ENCODE data around the gene RAB11FIP4.

The RAB11FIP4 gene

DNA sequence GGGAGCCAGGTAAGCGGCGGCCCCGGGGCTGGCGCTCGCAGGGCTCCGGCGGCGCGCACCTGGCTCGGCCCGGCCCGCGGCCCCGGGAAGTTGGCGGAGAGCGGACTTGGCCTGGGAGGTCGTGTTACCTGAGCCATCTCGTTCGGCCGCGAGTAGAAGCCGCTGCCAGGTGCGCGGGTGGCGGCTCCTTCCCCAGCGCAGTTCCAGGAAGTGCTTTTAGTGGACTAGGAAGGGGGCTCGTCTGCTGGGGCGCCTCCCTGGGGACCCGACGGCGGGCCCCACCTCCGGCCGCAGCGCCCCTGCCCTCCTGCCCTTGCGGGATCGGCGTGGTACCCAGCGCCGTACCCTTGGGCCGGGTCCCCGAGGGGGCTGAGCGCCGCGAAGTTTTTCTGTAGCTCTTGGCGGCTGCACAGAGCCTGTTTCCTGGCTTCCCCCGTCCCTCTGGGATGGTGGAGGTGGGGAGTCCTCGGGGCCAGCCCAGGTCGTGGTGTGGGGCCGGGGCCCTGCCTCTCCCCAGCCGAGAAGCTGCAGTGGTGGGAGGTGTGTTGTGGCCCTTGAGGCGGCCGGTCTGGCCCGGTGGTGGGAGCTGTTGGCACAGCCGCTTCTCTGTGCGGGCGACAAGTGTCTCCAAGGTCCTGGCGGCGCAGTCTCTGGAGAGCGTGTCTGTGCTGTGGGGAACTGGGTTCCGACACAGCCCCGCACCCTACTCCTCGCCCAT is 96.9 kb downstream of the RAB11FIP4 start:
- FAIRE-seq, result no peak

DNA sequence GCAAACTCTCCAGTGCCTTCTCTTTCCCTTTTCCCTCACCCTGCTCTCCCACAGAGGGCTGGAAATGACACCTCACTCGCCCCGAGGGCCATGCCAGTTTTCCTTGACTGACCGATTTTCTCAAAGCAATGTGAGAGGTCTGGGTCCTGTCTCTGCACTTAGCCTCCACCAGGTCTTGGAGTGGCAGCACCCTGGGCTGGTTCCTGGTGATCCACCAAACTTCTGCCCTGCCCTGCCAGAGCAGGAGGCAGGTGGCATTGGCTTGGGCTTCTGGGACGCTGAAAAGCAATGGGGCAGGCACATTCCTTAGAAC is 97.5 kb downstream of the RAB11FIP4 start:
- no peak for FAIRE-seq

GRCh38 chr17:31489295-31490018 is 98.0 kb downstream of the RAB11FIP4 start:
- FAIRE-seq, result no peak

DNA sequence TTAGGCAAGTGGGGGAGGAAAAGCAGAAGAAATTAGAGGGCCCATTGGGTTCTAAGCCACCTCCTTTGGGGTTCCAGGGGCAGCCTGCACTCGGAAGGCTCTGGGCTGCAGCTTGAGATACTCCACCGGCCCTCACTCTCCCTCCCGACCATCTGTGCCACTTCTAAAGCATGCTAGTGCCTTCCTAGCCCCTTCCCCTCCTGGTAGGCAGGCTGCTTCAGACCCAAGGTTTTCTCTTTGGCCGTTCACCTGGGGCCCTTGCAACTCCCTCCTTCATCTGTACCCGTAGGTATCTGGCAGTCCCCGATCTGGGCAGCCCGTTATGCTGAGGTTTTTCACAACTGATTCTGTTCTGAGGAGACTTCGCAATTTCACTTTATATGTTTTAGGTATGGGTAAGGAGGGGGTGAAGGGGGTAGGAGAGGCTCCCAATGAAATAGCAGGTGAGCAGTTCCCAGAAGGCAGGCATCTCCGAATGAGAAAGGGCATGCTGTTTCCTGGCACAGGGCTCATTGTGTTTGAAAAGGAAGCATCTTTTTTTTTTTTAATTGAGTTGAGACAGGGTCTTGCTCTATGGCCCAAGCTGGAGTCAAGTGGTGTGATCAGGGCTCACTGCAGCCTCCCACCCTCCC is 98.7 kb downstream of the RAB11FIP4 start:
- no peak for FAIRE-seq

DNA sequence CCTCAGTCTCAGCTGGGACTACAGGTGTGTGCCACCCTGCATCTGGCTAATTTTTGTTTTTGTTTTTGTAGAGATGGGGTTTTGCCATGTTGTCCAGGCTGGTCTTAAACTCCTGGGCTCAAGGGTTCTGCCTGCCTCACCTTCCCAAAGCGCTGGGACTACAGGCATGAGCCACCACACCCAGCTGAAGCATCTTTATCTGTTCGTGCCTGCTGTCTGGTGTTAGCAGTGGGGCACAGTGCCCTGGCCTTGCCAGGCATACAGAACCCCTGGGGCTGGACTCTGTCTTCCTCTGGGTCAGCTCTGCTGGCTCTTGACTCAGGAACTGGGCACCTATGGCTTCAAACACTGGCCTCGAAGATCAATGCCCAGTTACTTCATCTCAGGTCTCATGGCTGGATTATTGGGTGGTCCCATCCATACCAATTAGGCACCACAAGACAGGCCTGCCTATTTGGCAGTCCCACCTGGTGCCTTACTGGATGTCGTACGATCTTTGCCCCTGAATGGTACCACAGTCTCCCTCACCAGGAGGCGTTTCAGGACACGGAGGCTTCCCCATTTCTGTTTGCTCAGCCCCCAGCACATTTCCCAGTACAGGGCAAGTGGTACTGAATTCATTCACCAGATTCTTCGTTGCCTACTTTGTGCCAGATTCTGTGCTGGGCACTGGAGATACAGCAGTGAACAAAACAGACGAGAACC is 99.3 kb downstream of the RAB11FIP4 start:
- no peak for FAIRE-seq

DNA sequence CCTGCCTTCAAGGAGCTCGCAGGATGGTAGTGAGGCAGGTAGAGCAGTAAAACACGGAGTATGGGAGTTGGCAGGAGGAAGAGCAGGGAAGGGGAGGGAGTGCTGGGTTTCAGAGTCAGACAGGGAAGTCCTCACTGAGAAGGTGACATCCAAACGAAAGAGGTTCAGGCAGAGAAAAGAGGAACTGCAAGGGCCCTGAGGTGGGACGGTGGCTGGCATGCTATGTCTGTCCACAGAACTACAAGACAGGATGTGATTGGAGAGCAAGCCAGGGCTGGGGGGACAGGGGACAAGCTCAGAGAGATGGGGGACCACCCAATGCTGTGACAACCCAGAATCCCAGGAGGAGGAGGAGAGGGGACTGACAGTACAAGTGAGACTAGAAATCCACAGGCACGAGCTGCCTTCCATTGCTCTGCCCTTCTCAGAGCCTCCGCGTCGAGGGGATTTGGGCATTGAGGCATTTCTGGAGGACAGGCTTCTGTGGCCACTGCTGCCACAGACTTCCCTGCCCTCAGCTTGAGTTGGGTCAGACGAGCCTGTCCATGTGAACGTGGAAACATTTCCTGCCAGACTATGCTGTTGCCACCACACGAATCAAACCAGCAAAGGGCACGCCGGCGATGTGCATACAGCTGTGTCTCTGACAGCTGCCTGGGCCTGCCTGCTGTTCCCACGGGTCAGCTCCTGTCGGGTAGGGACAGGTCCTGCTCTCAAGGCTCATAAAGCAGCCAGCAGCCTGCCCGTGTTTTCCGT is 100.1 kb downstream of the RAB11FIP4 start:
- FAIRE-seq, result no peak

- FAIRE-seq, result no peak
Observed at GRCh38 chr17:31492206-31492605, 100.7 kb downstream of the RAB11FIP4 start.

DNA sequence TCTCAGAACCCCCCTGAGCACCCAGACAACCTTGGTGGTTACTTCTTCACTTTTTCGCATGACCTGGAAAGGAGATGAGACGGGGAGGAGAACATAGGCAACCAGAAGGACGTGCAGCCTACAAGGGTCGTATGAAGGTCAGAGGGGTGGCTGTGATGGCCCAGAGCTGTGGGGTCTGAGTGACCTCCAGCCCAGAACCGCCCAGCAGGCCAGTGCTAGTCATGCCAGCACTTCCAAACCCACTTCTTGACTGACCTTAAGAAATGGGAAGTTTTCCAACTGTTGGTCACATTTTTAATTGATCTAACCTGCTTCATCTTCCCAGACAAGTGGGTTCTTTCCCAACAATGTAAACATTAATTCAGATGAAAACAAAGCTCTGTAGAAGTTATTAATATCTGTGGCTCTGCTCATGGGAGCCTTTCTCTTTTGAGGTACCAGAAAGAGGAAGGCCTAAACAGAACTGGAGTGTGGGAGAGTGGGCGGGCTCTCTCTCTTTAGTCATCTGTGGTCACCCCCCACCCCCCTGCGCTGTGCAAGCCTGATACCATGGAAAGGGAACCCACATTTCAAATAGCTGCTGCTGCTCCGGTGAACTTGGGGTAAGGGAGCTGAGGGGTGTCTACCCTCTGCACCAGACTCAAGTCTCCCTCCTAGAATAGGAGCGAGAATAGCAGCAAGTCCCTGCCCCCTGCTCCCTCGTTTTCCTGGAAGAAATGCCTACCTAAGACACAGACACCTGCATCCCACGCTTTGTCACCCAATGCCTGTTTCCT is 101.6 kb downstream of the RAB11FIP4 start:
- no peak for FAIRE-seq

DNA sequence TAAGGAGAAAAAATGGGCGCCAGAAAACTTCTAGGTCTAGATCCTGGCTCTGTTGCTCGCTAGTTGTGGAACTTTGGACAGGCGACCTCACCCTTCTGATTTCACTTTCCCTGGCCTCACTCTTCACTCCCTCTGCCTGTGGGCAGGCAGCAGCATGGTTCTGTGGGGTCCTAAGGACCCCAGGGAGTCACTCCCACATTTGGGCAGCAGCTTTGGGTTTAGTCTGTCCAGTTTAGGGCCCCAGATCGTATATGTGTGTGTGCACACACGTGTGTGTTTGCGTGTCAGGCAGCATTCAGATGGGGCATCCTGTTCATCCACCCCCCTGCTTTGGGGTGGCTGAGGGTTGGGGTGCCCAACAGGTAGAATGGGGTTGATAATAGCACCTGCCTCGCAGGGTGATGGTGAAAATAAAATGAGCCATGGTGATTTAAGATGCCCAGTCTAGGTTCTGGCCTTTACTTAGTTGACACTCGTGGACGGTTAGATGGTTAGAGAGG is 102.2 kb downstream of the RAB11FIP4 start:
- no peak for FAIRE-seq

DNA sequence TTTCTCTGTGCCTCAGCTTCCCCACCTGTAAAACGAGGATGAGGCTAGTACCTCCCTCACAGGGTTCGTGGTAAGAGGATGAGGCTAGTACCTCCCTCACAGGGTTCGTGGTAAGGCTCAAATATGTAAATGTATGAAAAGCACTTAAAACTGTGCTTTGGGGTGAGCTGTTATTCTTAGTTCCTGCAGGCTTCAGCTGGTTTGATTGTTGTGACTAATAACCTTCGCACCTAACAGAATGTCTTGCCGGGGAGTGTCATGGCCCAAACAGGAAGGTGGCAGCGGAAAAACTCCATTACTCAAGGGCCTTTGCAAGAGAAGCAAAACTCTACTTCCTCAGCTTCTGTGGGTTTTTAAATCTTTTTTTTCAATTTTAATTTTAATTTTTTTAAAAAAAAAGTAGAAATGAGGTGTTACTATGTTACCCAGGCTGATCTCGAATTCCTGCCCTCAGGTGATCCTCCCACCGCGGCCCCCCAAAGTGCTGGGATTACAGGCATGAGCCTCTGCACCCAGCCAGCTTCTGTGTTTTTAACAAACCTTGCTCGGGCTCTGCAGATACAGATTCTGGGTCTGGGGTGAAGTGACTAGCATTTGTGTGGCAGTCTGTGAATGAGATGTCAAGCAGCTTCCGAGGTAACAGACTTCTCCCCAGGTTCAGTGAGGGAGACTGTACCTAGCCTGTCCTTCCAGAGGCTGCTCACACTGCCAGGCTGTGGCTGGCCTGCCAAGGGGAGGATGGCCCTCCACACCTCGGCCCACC is 103.0 kb downstream of the RAB11FIP4 start:
- FAIRE-seq, result no peak

DNA sequence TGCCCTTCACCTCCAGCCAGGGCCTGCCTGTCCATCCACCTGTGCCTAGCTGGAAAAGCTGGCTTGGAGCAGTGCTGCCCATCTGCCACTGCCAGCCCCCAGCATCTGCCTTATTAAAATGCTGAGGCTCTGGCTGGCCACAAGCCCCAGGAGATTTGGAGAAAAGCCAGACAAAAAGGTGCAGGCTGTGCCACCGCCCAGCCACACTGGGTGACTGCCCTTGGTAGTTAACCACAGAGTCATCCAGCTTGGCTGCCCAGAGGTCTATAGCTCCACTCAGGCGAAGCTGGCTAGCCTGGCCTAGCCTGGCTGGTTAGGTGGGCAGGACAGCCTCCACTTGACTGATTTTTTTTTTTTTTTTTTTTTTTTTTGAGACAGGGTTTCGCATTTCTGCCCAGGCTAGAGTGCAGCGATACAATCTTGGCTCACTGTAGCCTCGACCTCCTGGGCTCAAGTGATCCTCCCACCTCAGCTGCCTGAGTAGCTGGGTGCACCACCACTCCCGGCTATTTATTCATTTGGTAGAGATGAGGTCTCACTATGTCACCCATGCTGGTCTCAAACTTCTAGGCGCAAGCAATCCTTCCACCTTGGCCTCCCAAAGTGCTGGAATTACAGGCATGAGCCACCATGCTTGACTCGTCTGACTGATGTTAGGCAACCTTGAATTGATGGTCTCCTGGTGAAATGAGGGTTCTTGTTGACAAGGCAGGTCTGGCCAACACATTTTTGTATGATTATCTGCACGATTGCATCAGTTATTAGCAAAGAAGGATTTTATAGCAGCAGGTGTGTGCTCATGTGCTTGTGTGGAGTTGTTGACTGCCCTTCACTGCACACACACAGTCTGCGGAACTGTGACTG is 103.8 kb downstream of the RAB11FIP4 start:
- no peak for FAIRE-seq

DNA sequence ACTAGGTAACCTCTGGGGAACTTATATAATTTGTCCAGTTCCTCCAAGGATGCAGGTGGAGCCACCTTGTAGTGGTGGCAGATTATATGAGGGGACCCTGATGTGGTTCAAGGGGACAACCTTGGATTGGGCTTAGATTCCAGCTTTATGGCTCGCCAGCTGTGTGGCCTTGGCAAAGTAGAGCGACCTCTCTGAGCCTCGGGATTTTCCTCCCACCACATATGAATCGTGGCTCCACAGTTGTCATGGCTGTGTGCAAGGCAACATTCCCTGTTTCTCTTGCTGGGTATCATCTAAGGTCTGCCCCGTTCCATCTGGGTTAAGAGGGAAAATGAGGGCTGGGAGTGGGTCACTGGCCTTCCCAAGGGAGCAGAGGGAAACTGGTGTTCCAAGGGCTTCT is 104.6 kb downstream of the RAB11FIP4 start:
- FAIRE-seq, result no peak

- FAIRE-seq, result no peak
Observed at GRCh38 chr17:31496601-31497000, 105.1 kb downstream of the RAB11FIP4 start.

DNA sequence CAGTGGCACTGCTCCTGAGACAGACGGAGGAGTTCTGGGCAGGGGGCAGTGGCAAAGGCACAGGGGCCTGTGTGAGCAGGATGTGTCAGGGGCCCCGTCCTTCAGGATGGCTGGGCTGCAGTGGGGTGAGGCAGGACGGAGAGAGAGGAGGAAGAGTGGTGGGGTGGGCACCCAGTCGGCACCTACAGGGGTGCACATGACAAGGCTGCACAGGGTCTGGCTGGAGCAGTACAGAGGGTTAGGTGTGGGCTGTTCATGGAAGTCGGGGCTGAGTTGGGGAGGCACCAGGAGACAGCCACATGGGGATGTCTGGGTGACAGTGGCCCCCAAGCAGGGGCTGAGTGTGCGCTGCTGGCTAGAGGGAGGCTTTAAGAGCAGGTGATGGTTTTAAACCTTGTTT is 106.0 kb downstream of the RAB11FIP4 start:
- FAIRE-seq, result no peak

DNA sequence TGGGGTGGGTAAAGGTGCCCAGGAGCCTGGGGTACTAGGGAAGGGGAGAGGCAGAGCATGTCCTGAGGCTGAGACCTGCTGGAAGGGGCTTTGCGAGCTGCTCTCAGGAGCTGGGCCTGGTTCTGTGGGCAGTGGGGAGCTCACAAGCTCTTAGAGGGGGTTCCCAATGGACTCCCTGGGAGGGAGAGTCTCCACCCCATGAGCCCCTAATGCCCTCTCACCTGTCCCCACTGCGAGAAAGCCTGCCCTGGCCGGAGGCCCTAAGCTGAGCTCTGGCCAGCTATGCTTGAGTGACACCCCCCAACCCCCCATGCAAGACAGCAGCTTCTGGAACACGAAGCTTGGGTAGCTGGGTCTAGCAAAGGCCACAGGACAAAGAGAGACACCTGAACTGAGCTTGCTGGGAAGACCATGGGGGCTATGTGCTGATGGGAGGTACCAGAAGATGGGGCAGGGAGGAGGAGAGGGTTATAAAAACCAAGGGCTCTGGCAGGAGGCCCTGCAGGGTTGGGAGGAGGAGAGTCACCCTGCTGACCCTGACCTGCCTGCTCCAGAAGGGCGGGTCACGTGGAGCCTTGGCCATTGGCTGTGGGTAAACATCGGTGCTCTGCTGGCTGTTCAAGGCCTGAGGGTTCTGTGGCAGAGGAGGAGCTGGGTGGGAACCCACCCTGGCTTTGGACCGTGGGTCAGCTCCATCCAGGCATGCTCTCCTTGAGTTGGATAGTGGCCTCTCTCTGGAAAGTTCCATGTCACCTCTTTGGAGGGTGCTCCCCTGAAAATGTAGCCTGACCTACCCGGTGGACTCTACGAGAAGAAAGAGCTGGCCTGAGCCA is 106.7 kb downstream of the RAB11FIP4 start:
- no peak for FAIRE-seq

GRCh38 chr17:31499771-31500554 is 108.5 kb downstream of the RAB11FIP4 start:
- no peak for FAIRE-seq

DNA sequence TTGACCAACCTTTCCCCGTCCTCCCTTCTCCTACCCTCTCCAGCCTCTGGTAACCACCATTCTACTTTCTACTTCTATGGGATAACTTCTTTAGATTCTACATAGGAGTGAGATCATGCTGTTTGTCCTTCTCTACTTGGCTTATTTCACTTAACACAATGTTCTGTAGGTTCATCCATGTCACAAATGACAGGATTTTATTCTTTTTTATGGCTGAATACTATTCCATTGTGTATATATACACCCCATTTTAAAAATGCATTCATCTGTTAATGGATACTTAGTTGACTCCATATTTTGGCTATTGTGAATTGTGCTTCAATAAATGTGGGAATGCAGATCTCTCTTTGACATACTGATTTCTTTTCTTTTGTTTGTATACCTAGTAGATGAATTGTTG is 115.0 kb downstream of the RAB11FIP4 start:
- FAIRE-seq, result no peak

All from colon (tissue), 2 donors.